H1 (cell line): ENCODE data around the gene RARA. TPM values are rescaled to one million over a fixed set of nuclear protein-coding genes. Genes with fewer than 3 reads are reported as not detected.
"Not testable (repeated sequence)": the region's sequence is repeated elsewhere in the genome, so short reads cannot be mapped to it uniquely, and the experiment has no call there.

ENCODE experiments used
- CTCF ChIA-PET: fragments of 300-600 bp; sonication (Branson Sonifier 250); formaldehyde crosslinking; loops from one replicate; lab custom pipeline; 2021; ENCODE audit not compliant: partially characterized antibody; lab: Charles Lee
- POLR2A ChIA-PET: fragments of 300-600 bp; sonication (Branson Sonifier 250); formaldehyde crosslinking; loops from one replicate; lab custom pipeline; 2021; ENCODE audit warnings: inconsistent platforms; ENCODE audit not compliant: partially characterized antibody; lab: Charles Lee
- DNase-seq, 2 experiments: peaks; one replicate each; pipeline versions ENCODE4 v3.0.0 to v3.0.0-alpha.2; 2010 to 2022; ENCODE audit warnings: low spot score in 2 of 2, low read depth in 1 of 2, mixed read lengths in 1 of 2
- FAIRE-seq: peaks from 2 replicates; lab custom pipeline; 2011; peaks lifted over from hg19 to GRCh38; lab: Jason Lieb, UNC
- H2AFZ ChIP-seq: 2 replicates; pipeline ENCODE4 v1.8.1; 2012; ENCODE audit warnings: low read length, inconsistent platforms
- H2AK5ac ChIP-seq: 2 replicates; pipeline ENCODE4 v1.6.1; 2013; ENCODE audit warnings: low read depth, low read length
- H2BK120ac ChIP-seq: replicated peaks from 2 replicates; pipeline ENCODE3; 2013; ENCODE audit warnings: low read depth, low read length, inconsistent platforms
- H2BK12ac ChIP-seq: 2 replicates; pipeline ENCODE4 v1.6.1; 2013; ENCODE audit warnings: low read depth, low read length
- H2BK15ac ChIP-seq: 2 replicates; pipeline ENCODE4 v1.6.1; 2013; ENCODE audit warnings: low read length
- H2BK20ac ChIP-seq: 2 replicates; pipeline ENCODE4 v1.6.1; 2013; ENCODE audit warnings: low read length
- H2BK5ac ChIP-seq: 2 replicates; pipeline ENCODE4 v1.6.1; 2013; ENCODE audit warnings: low read depth, low read length
- H3K14ac ChIP-seq: 2 replicates; pipeline ENCODE4 v1.6.1; 2013; ENCODE audit warnings: inconsistent platforms; ENCODE audit not compliant: insufficient read length
- H3K18ac ChIP-seq: 2 replicates; pipeline ENCODE4 v1.6.1; 2013; ENCODE audit warnings: low read length; ENCODE audit errors: extremely low read depth
- H3K23ac ChIP-seq: 2 replicates; pipeline ENCODE4 v1.6.1; 2013; ENCODE audit warnings: inconsistent platforms; ENCODE audit not compliant: insufficient read length
- H3K23me2 ChIP-seq: 2 replicates; pipeline ENCODE4 v1.6.1; 2013; ENCODE audit warnings: low read depth, low read length
- H3K27ac ChIP-seq: 2 replicates; pipeline ENCODE4 v1.6.1; 2011; ENCODE audit warnings: low read depth, low read length, inconsistent platforms
- H3K27me3 ChIP-seq, 4 experiments: replicated peaks in 1 of 4; 1 replicate in 1 of 4; 2 replicates in 3 of 4; pipeline versions ENCODE4 v1.6.1 to v1.8.1; 2011 to 2013; ENCODE audit warnings: low read length in 3 of 4, mild to moderate bottlenecking in 3 of 4, inconsistent platforms in 2 of 4, mixed read lengths in 2 of 4, moderate library complexity in 1 of 4; ENCODE audit not compliant: control insufficient read depth in 3 of 4, insufficient read depth in 3 of 4; ENCODE audit errors: extremely low read depth in 1 of 4
- H3K36me3 ChIP-seq, 4 experiments: 2 replicates each; pipeline versions ENCODE4 v1.6.1 to v1.8.1; 2011 to 2013; ENCODE audit warnings: mild to moderate bottlenecking in 4 of 4, low read length in 3 of 4, moderate library complexity in 2 of 4, control low read depth in 1 of 4, inconsistent platforms in 1 of 4; ENCODE audit not compliant: insufficient read depth in 4 of 4, control insufficient read depth in 2 of 4
- H3K4ac ChIP-seq: replicated peaks from 2 replicates; pipeline ENCODE3; 2013; ENCODE audit warnings: low read length, low read depth, mixed read lengths, inconsistent platforms; ENCODE audit not compliant: insufficient read length
- H3K4me1 ChIP-seq, 4 experiments: replicated peaks in 1 of 4; 1 replicate in 1 of 4; 2 replicates in 3 of 4; pipeline versions ENCODE4 v1.6.1 to v1.8.1; 2011 to 2013; ENCODE audit warnings: low read length in 3 of 4, inconsistent platforms in 2 of 4, mixed read lengths in 1 of 4; ENCODE audit not compliant: insufficient read depth in 4 of 4, control insufficient read depth in 3 of 4
- H3K4me2 ChIP-seq, 2 experiments: 2 replicates each; pipeline versions ENCODE4 v1.6.1 to v1.8.1; 2011 to 2013; ENCODE audit warnings: low read depth in 2 of 2, low read length in 2 of 2, control low read depth in 1 of 2, inconsistent platforms in 1 of 2, mild to moderate bottlenecking in 1 of 2; ENCODE audit not compliant: insufficient read depth in 1 of 2
- H3K4me3 ChIP-seq, 4 experiments: fragments of 200-600, 300-600 bp in 1 of 4; sonication (generic), shearing (Covaris generic), sonication (Bioruptor Twin) in 1 of 4; 2 replicates each; pipeline versions ENCODE4 v1.5.1 to v1.8.1; 2011 to 2016; ENCODE audit warnings: low read length in 4 of 4, low read depth in 3 of 4, control low read depth in 2 of 4, inconsistent platforms in 2 of 4, mild to moderate bottlenecking in 2 of 4, mixed read lengths in 1 of 4, moderate library complexity in 1 of 4; ENCODE audit not compliant: insufficient read depth in 2 of 4; ENCODE audit errors: extremely low read depth in 1 of 4
- H3K56ac ChIP-seq: replicated peaks from 2 replicates; pipeline ENCODE3; 2013; ENCODE audit warnings: low read depth, mild to moderate bottlenecking, mixed read lengths, low read length, inconsistent platforms; ENCODE audit not compliant: insufficient read length
- H3K79me1 ChIP-seq: 2 replicates; pipeline ENCODE4 v1.6.1; 2013; ENCODE audit warnings: low read depth, low read length, control low read depth
- H3K79me2 ChIP-seq, 2 experiments: 2 replicates each; pipeline versions ENCODE4 v1.6.1 to v1.8.1; 2012 to 2013; ENCODE audit warnings: low read length in 2 of 2, mild to moderate bottlenecking in 2 of 2, inconsistent platforms in 1 of 2; ENCODE audit not compliant: insufficient read depth in 2 of 2, control insufficient read depth in 1 of 2
- H3K9ac ChIP-seq, 4 experiments: replicated peaks in 1 of 4; 1 replicate in 1 of 4; 2 replicates in 3 of 4; pipeline versions ENCODE4 v1.6.1 to v1.8.1; 2011 to 2013; ENCODE audit warnings: low read depth in 3 of 4, low read length in 3 of 4, control low read depth in 2 of 4, mild to moderate bottlenecking in 2 of 4, moderate library complexity in 2 of 4, inconsistent platforms in 1 of 4; ENCODE audit errors: extremely low read depth in 1 of 4
- H3K9me3 ChIP-seq, 2 experiments: 2 replicates each; pipeline versions ENCODE4 v1.6.1 to v1.8.1; 2012 to 2013; ENCODE audit warnings: mild to moderate bottlenecking in 2 of 2, moderate library complexity in 2 of 2, control low read depth in 1 of 2, inconsistent platforms in 1 of 2, low read depth in 1 of 2, low read length in 1 of 2, mixed read lengths in 1 of 2; ENCODE audit not compliant: insufficient read depth in 2 of 2
- H4K20me1 ChIP-seq, 2 experiments: replicated peaks in 1 of 2; 2 replicates each; pipeline versions ENCODE3 to v1.8.1; 2011 to 2013; ENCODE audit warnings: inconsistent platforms in 2 of 2, low read length in 2 of 2, mild to moderate bottlenecking in 1 of 2; ENCODE audit not compliant: insufficient read depth in 2 of 2, control insufficient read depth in 1 of 2
- H4K5ac ChIP-seq: 2 replicates; pipeline ENCODE4 v1.6.1; 2013; ENCODE audit warnings: low read length, low read depth, mixed read lengths, inconsistent platforms; ENCODE audit not compliant: insufficient read length
- H4K8ac ChIP-seq: 2 replicates; pipeline ENCODE4 v1.8.0; 2013; ENCODE audit warnings: mild to moderate bottlenecking, moderate library complexity, low read length, inconsistent platforms; ENCODE audit not compliant: insufficient read depth; ENCODE audit errors: extremely low read depth
- H4K91ac ChIP-seq: replicated peaks from 2 replicates; pipeline ENCODE3; 2013; ENCODE audit warnings: low read length, mixed read lengths, inconsistent platforms; ENCODE audit not compliant: insufficient read length
- WGBS, 2 experiments: shearing (Covaris generic) in 1 of 2; methylation state at CpG; one replicate each; pipeline versions ENCODE4 v1.1.6 to v1.1.7; 2013 to 2015; ENCODE audit warnings: low lambda C conversion rate in 2 of 2, mixed read lengths in 2 of 2, inconsistent platforms in 1 of 2, low coverage in 1 of 2, missing lambda C conversion rate in 1 of 2; ENCODE audit not compliant: insufficient replicate concordance in 2 of 2, insufficient coverage in 1 of 2, insufficient read length in 1 of 2; ENCODE audit errors: extremely low coverage in 1 of 2, missing lambda C conversion rate in 1 of 2; 5-methylcytosine and 5-hydroxymethylcytosine counted together
- polyA plus RNA-seq, 7 experiments: library from polyadenylated mRNA; depleted of rRNA in 3 of 7; stranded (reverse) in 5 of 7; unstranded in 2 of 7; fragments of >200 nt in 5 of 7; fragments of 200-250 nt in 2 of 7; gene quantifications; 1 replicate in 5 of 7; 2 replicates in 1 of 7; 4 replicates in 1 of 7; pipeline versions ENCODE4 v1.2.1 to v1.2.3, GENCODE V29; 2011 to 2013; ENCODE audit warnings: missing spikeins in 2 of 7, mixed read lengths in 2 of 7
- total RNA-seq: library from RNA; stranded (reverse); fragmentation: NEBNext Ultra II Directional; extraction: Animal tissue kit (Norgen Biotek cat#: 25700); gene quantifications from 2 replicates; pipeline ENCODE4 v1.2.1, GENCODE V29; 2021

The RARA gene
- total and polyA plus RNA-seq, 2 of the 8 experiments (the other 6 are each of a cell fraction or from before 2014, with no cell fraction given): 4.4 to 16.5 TPM

- H2BK12ac ChIP-seq, H3K9me3 ChIP-seq, DNase-seq, FAIRE-seq, H2BK5ac ChIP-seq, H2BK15ac ChIP-seq, H2AFZ ChIP-seq, H3K56ac ChIP-seq, H3K4me2 ChIP-seq, H3K27ac ChIP-seq, H3K14ac ChIP-seq, H3K23ac ChIP-seq, H4K8ac ChIP-seq, H3K18ac ChIP-seq, H4K20me1 ChIP-seq, H3K27me3 ChIP-seq, H3K79me1 ChIP-seq, H2BK120ac ChIP-seq, H3K4me3 ChIP-seq, H2AK5ac ChIP-seq, H3K23me2 ChIP-seq, H3K4me1 ChIP-seq, H2BK20ac ChIP-seq, H4K5ac ChIP-seq, H3K4ac ChIP-seq, H4K91ac ChIP-seq, H3K9ac ChIP-seq: not testable (repeated sequence)
- Histone ChIP-seq H3K36me3 (peaks cover 42 to 94% (median 78%) of the 10 kb centered on the region in 4 experiments), H3K79me2 (peaks cover 0 to 10% of the 10 kb centered on the region in 2 experiments; a peak in 2 of 4 replicates)
- ChIA-PET POLR2A (interaction anchor here (0.6 to 31.2 kb wide), 7 partner anchors 3 to 97 kb away, joined by 3 to 570 read pairs (median 6); partner anchors contain the start of genes CDC6, GJD3 and RARA), CTCF (interaction anchor here (0.6 to 39.2 kb wide), 6 partner anchors 10 to 1382 kb away, joined by 3 to 1198 read pairs (median 4); partner anchors contain the start of gene GJD3)
- WGBS, 2 experiments: 94% methylated on average over 7 of the region's 7 CpGs; no CpG with 5 or more reads in 1 of the 2 experiments
Observed at GRCh38 chr17:40299159-40299757, 9.7 kb upstream of the RARA start.
